SH-SY5Y (cell line): ENCODE measurements around the gene SRRD.

Source experiments
- GATA2 ChIP-seq: IDR thresholded peaks from 2 replicates; pipeline ENCODE4 v1.6.1; 2011; ENCODE audit warnings: mild to moderate bottlenecking, low read depth, low read length
- GATA3 ChIP-seq: IDR thresholded peaks from 2 replicates; pipeline ENCODE4 v1.6.1; 2011; ENCODE audit warnings: low read depth, mild to moderate bottlenecking, low read length, moderate library complexity

The SRRD gene

GRCh38 chr22:26463688-26464087 lies 20.0 kb upstream of the SRRD start:
- TF ChIP-seq GATA2 (no peak), GATA3 (no peak)

- TF ChIP-seq GATA2 (no peak), GATA3 (no peak)
Observed at GRCh38 chr22:26464312-26464711, 19.4 kb upstream of the SRRD start.

GRCh38 chr22:26466196-26466595 lies 17.5 kb upstream of the SRRD start:
- no peak for TF ChIP-seq GATA2

- TF ChIP-seq GATA2: no peak
- no peak for TF ChIP-seq GATA3
Observed at GRCh38 chr22:26470807-26471206, 12.9 kb upstream of the SRRD start.

GRCh38 chr22:26471522-26471921 lies 12.2 kb upstream of the SRRD start:
- TF ChIP-seq GATA3: no peak
- no peak for TF ChIP-seq GATA2

- TF ChIP-seq GATA3: no peak
- no peak for TF ChIP-seq GATA2
Observed at GRCh38 chr22:26474682-26475081, 9.0 kb upstream of the SRRD start.

GRCh38 chr22:26476705-26477340 lies 6.9 kb upstream of the SRRD start:
- no peak for TF ChIP-seq GATA3
- TF ChIP-seq GATA2: no peak

- TF ChIP-seq GATA2 (no peak), GATA3 (no peak)
Observed at GRCh38 chr22:26477341-26477731, 6.3 kb upstream of the SRRD start.

- TF ChIP-seq GATA2 (no peak), GATA3 (no peak)
Observed at GRCh38 chr22:26479043-26479791, 4.5 kb upstream of the SRRD start.

GRCh38 chr22:26479792-26480610 lies 3.7 kb upstream of the SRRD start:
- TF ChIP-seq GATA3: no peak

- TF ChIP-seq GATA2 (no peak), GATA3 (no peak)
Observed at GRCh38 chr22:26480611-26480932, 3.1 kb upstream of the SRRD start.

- TF ChIP-seq GATA3 (no peak), GATA2 (peak; percentile 77)
Observed at GRCh38 chr22:26481112-26481693, 2.5 kb upstream of the SRRD start.

GRCh38 chr22:26481694-26482093 lies 2.0 kb upstream of the SRRD start:
- TF ChIP-seq GATA3: no peak
- TF ChIP-seq GATA2: no peak

GRCh38 chr22:26482161-26482560 lies 1.5 kb upstream of the SRRD start:
- TF ChIP-seq GATA2 (no peak), GATA3 (no peak)
